ENCODE results near the gene NPSR1. TPM values are rescaled to one million over a fixed set of nuclear protein-coding genes. Genes with fewer than 3 reads are reported as not detected.
"Not testable (repeated sequence)": the region's sequence is repeated elsewhere in the genome, so short reads cannot be mapped to it uniquely, and the experiment has no call there.

Gene NPSR1
- total RNA-seq, 1 donor from 2014 or later, result not detected

- DNase-seq, result no peak
These were observed 217.5 kb downstream of the NPSR1 start for GRCh38 chr7:34875481-34875880.

GRCh38 chr7:34878944-34879735 lies 221.1 kb downstream of the NPSR1 start:
- peak; percentile 35 for DNase-seq

DNA sequence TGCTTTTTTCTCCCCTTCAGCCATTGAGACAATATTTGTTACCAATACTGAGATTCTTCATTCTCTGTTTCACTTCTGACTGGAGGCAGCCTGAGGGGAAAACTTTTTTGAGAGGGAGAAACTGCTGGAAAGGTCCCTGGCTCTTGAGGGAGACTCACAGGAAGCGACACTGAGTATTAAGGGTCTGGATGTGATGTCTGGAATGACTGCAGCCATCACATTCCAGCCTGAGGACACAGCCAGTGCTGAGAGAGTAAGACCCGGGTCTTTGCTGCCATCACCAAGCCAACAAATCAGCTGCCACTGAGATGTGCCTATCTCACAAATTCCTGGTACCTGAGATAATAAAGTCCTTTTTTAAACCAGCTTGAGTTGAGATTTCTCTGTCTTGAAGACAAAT lies 221.9 kb downstream of the NPSR1 start:
- DNase-seq, result no peak

DNA sequence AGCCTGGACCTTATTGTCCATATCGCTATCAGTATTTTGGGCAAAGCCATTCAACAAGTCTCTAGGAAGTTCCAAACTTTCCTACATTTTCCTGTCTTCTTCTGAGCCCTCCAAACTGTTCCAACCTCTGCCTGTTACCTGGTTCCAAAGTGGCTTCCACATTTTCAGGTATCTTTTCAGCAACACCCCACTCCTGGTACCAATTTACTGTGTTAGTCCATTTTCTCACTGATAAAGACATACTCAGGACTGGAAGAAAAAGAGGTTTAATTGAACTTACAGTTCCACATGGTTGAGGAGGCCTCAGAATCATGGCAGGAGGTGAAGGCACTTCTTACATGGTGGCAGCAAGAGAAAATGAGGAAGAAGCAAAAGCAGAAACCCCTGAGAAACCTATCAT lies 225.8 kb downstream of the NPSR1 start:
- not testable (repeated sequence) for DNase-seq

DNA sequence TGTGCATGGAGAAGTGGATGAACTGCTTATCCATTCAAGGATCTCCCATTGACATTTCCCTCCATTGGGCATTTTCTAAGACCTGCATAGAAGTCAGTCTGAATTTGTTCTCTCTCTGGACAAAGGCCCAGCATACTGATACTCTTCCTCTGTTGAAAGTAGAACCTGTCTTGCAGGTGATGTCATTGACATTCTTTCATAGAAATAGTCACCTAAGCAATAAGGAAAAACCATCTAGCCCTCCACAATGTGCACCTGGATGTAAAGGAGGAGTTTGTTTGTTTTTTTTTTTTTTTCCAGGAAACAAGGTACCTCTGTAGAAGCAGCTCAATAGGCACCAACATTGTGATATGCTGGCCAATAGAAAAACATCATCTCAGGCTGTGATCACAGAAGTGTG lies 228.8 kb downstream of the NPSR1 start:
- DNase-seq, result no peak

- no peak for DNase-seq
These were observed 231.9 kb downstream of the NPSR1 start for GRCh38 chr7:34889951-34890350.

- DNase-seq, result no peak
These were observed 237.2 kb downstream of the NPSR1 start for GRCh38 chr7:34895202-34895601.

Small RNAs within 50 kb of the gene (small RNA-seq; reads per million reads assigned to genes)
- gene RF00322 (ENCODE audit: low replicate concordance), result not detected
- not detected for gene RN7SL132P (ENCODE audit: low replicate concordance)

Measured in skin of body (tissue), 3 donors.